Karpas-422 (cell line): ENCODE measurements around the gene THOC5. TPM values are rescaled to one million over a fixed set of nuclear protein-coding genes. Genes with fewer than 3 reads are reported as not detected.

ENCODE experiments used
- DNase-seq: peaks from one replicate; pipeline ENCODE4 v3.0.0-alpha.2; 2015
- H2AFZ ChIP-seq: fragments of 200-600 bp; sonication (generic); 2 replicates; pipeline ENCODE4 v1.6.1; 2014; ENCODE audit warnings: antibody characterized with exemption, low read length, mixed read lengths
- H3K27ac ChIP-seq: fragments of 200-600 bp; sonication (generic); 2 replicates; pipeline ENCODE4 v1.5.1; 2014; ENCODE audit warnings: mild to moderate bottlenecking, low read length, moderate library complexity
- H3K27me3 ChIP-seq: fragments of 200-600 bp; sonication (generic); 2 replicates; pipeline ENCODE4 v1.6.1; 2014; ENCODE audit warnings: low read length, mixed read lengths
- H3K36me3 ChIP-seq: fragments of 200-600 bp; sonication (generic); 2 replicates; pipeline ENCODE4 v1.6.1; 2014; ENCODE audit warnings: low read length, mixed read lengths; ENCODE audit not compliant: insufficient read depth
- H3K4me1 ChIP-seq: fragments of 200-600 bp; sonication (generic); 2 replicates; pipeline ENCODE4 v1.6.1; 2014; ENCODE audit warnings: mild to moderate bottlenecking, low read length, mixed read lengths
- H3K4me2 ChIP-seq: fragments of 200-600 bp; sonication (generic); 2 replicates; pipeline ENCODE4 v1.6.1; 2014; ENCODE audit warnings: low read length, low read depth, mild to moderate bottlenecking; ENCODE audit not compliant: poor library complexity, severe bottlenecking
- H3K4me3 ChIP-seq: fragments of 200-600 bp; sonication (generic); 2 replicates; pipeline ENCODE4 v1.5.1; 2014; ENCODE audit warnings: mild to moderate bottlenecking, antibody characterized with exemption, low read length, mixed read lengths
- H3K79me2 ChIP-seq: fragments of 200-600 bp; sonication (generic); 2 replicates; pipeline ENCODE4 v1.6.1; 2014; ENCODE audit warnings: mild to moderate bottlenecking, low read length, mixed read lengths
- H3K9ac ChIP-seq: fragments of 200-600 bp; sonication (generic); 2 replicates; pipeline ENCODE4 v1.6.0; 2014; ENCODE audit warnings: low read length
- H3K9me2 ChIP-seq: fragments of 200-600 bp; sonication (generic), shearing (Covaris generic); replicated peaks from 2 replicates; pipeline ENCODE4 v1.6.0; 2014; ENCODE audit warnings: mild to moderate bottlenecking, low read length, moderate library complexity; ENCODE audit not compliant: insufficient read depth
- H3K9me3 ChIP-seq: fragments of 300-700, 200-600 bp; sonication (generic); 2 replicates; pipeline ENCODE4 v1.6.1; 2014; ENCODE audit warnings: low read length, mixed read lengths
- H4K20me1 ChIP-seq: fragments of 200-600 bp; sonication (generic); 2 replicates; pipeline ENCODE4 v1.6.1; 2014; ENCODE audit warnings: mild to moderate bottlenecking, antibody characterized with exemption, low read length, low read depth; ENCODE audit not compliant: insufficient read depth
- total RNA-seq: library from RNA; depleted of rRNA; stranded (reverse); fragments of >200 nt; shearing (Covaris generic); gene quantifications from 2 replicates; pipeline ENCODE4 v1.2.3, GENCODE V29; 2014; ENCODE audit warnings: low replicate concordance; rRNA removed

THOC5 gene
- total RNA-seq, 1 experiment from 2014 or later, result 54.0 TPM

GRCh38 chr22:29457730-29458129, 95.8 kb downstream of the THOC5 start:
- Histone ChIP-seq H3K9me2 (no peaks in the 10 kb centered on the region), H3K27me3 (no peaks in the 10 kb centered on the region), H3K36me3 (no peaks in the 10 kb centered on the region), H3K9me3 (no peaks in the 10 kb centered on the region), H3K9ac (no peak overlapping the region), H2AFZ (no peak overlapping the region), H3K27ac (no peak overlapping the region), H3K79me2 (no peaks in the 10 kb centered on the region), H3K4me1 (peaks cover 12% of the 10 kb centered on the region), H3K4me3 (no peak overlapping the region), H3K4me2 (no peak overlapping the region), H4K20me1 (no peaks in the 10 kb centered on the region)
- peak; percentile 83 for DNase-seq

DNA sequence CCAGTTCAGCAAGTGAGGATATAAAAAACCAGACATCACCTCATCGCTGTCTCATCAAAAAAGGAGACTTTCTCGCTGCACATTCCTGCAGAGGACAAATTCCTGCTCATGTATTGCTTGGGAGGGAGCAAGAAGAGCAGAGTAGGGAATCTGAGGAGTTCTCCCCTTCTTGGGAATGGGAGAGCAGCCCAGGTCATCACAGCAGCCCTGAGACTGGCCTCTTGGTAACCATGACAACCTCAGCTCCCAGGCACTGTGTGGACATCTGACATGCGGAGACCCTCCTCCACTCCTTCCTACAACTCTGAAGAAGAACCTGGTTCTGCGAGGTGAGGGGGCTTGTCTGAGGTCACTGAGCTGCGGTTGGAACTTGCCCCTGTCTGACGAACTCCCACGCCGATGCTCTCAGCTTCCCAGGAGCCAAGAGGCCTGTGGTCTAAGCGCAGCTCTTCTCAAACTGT, 97.3 kb downstream of the THOC5 start:
- no peaks in the 10 kb centered on the region for H3K9me3 ChIP-seq
- no peak overlapping the region for H3K9ac ChIP-seq
- no peak overlapping the region for H2AFZ ChIP-seq
- no peaks in the 10 kb centered on the region for H4K20me1 ChIP-seq
- peaks cover 12% of the 10 kb centered on the region for H3K4me1 ChIP-seq
- H3K36me3 ChIP-seq, result no peaks in the 10 kb centered on the region
- H3K4me3 ChIP-seq, result no peak overlapping the region
- H3K27me3 ChIP-seq, result no peaks in the 10 kb centered on the region
- no peaks in the 10 kb centered on the region for H3K9me2 ChIP-seq
- no peak overlapping the region for H3K27ac ChIP-seq
- H3K79me2 ChIP-seq, result no peaks in the 10 kb centered on the region
- no peak for DNase-seq
- H3K4me2 ChIP-seq, result no peak overlapping the region

Other genes with a start within 250 kb of the THOC5 start
- gene GAS2L1, start 247.1 kb downstream of the THOC5 start, total RNA-seq, result not detected in 2 replicates
- 0.76 TPM in 1 of 2 replicates, not detected in the other for gene RASL10A, start 238.1 kb downstream of the THOC5 start, total RNA-seq
- 40.3 and 63.9 TPM in 2 replicates for gene AP1B1, start 165.2 kb downstream of the THOC5 start, total RNA-seq
- not detected in 2 replicates for gene RFPL1, start 115.2 kb downstream of the THOC5 start, total RNA-seq
- not detected in 2 replicates for gene NEFH, start 73.5 kb downstream of the THOC5 start, total RNA-seq
- gene NIPSNAP1, start 27.4 kb upstream of the THOC5 start, total RNA-seq, result 75.9 and 100 TPM in 2 replicates
- gene NF2, start 49.9 kb upstream of the THOC5 start, total RNA-seq, result 19.0 and 24.2 TPM in 2 replicates
- gene CABP7, start 166.2 kb upstream of the THOC5 start, total RNA-seq, result not detected in 2 replicates
- 16.1 and 22.4 TPM in 2 replicates for gene ZMAT5, start 213.2 kb upstream of the THOC5 start, total RNA-seq
- 53.9 and 74.1 TPM in 2 replicates for gene UQCR10, start 213.6 kb upstream of the THOC5 start, total RNA-seq